Measurements from ENCODE around the gene ZNHIT6.

ZNHIT6 gene

DNA sequence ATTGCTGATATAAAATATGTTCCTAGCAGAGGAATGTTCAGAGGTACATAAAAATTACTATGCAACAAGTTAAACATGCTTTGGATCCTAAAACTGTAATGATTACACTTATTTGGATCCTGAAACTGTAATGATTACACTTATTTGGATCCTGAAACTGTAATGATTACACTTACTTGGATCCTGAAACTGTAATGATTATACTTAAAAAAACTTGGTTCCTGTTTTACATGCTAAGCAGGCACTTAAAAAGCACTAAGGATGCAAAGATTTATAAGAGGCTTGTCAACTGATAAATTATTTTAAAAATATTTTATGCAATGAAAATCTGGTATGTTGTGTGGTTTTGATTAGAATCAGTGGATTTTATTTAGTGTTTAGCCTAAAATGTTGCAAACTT, 47.7 kb downstream of the ZNHIT6 start:
- CTCF ChIA-PET: interaction anchor here (1.1 kb wide), 1 partner anchor 9 kb away, joined by 3 read pairs; no protein-coding TSS in a partner anchor
- Histone ChIP-seq H3K4me1 (ENCODE audit: control insufficient read depth, insufficient read depth, low read length) (peaks cover 3% of the 10 kb centered on the region; the same call in 1 of the 2 replicates), H3K9me3 (ENCODE audit: control insufficient read depth, insufficient read depth, low read depth, low read length) (no peaks in the 10 kb centered on the region), H3K4me3 (ENCODE audit: low read depth, low read length) (no peak overlapping the region), H3K27ac (ENCODE audit: extremely low read depth, low read depth, low read length) (no peak overlapping the region), H3K36me3 (ENCODE audit: control insufficient read depth in 2 of 2, insufficient read depth in 1 of 2, low read length in 2 of 2) (peaks cover 0 to 4% of the 10 kb centered on the region in 2 experiments; a peak in 2 of 3 replicates)
- TF ChIP-seq ZNF555 (tag by site-specific recombination; conservative IDR thresholded peaks at IDR 0.05) (no peak), ZNF394 (tag by site-specific recombination; IDR thresholded peaks at IDR 0.05; ENCODE audit: borderline replicate concordance) (no peak), ZNF501 (tag by site-specific recombination; IDR thresholded peaks at IDR 0.05) (no peak), ZNF404 (tag by site-specific recombination; IDR thresholded peaks at IDR 0.05) (no peak), ZNF112 (tag by site-specific recombination; IDR thresholded peaks at IDR 0.05) (no peak), ZNF211 (tag by site-specific recombination; IDR thresholded peaks at IDR 0.05; ENCODE audit: low read depth) (no peak), ZNF549 (tag by site-specific recombination; IDR thresholded peaks at IDR 0.05) (no peak), GFI1B (tag by site-specific recombination; IDR thresholded peaks at IDR 0.05) (no peak), ZNF184 (tag by site-specific recombination; IDR thresholded peaks at IDR 0.05) (no peak), ZFP37 (tag by site-specific recombination; IDR thresholded peaks at IDR 0.05) (no peak), ZFP69B (tag by site-specific recombination; IDR thresholded peaks at IDR 0.05) (no peak), BCL11A (tag by site-specific recombination; IDR thresholded peaks at IDR 0.05; ENCODE audit: low read depth) (no peak), ZSCAN16 (tag by site-specific recombination; IDR thresholded peaks at IDR 0.05) (no peak), ZIC2 (tag by site-specific recombination; IDR thresholded peaks at IDR 0.05) (no peak)
- TF ChIP-seq, protein P1, sequence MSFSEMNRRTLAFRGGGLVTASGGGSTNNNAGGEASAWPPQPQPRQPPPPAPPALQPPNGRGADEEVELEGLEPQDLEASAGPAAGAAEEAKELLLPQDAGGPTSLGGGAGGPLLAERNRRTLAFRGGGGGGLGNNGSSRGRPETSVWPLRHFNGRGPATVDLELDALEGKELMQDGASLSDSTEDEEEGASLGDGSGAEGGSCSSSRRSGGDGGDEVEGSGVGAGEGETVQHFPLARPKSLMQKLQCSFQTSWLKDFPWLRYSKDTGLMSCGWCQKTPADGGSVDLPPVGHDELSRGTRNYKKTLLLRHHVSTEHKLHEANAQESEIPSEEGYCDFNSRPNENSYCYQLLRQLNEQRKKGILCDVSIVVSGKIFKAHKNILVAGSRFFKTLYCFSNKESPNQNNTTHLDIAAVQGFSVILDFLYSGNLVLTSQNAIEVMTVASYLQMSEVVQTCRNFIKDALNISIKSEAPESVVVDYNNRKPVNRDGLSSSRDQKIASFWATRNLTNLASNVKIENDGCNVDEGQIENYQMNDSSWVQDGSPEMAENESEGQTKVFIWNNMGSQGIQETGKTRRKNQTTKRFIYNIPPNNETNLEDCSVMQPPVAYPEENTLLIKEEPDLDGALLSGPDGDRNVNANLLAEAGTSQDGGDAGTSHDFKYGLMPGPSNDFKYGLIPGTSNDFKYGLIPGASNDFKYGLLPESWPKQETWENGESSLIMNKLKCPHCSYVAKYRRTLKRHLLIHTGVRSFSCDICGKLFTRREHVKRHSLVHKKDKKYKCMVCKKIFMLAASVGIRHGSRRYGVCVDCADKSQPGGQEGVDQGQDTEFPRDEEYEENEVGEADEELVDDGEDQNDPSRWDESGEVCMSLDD (tag by site-specific recombination; IDR thresholded peaks at IDR 0.05): no peak
- TF ChIP-seq, protein P2, sequence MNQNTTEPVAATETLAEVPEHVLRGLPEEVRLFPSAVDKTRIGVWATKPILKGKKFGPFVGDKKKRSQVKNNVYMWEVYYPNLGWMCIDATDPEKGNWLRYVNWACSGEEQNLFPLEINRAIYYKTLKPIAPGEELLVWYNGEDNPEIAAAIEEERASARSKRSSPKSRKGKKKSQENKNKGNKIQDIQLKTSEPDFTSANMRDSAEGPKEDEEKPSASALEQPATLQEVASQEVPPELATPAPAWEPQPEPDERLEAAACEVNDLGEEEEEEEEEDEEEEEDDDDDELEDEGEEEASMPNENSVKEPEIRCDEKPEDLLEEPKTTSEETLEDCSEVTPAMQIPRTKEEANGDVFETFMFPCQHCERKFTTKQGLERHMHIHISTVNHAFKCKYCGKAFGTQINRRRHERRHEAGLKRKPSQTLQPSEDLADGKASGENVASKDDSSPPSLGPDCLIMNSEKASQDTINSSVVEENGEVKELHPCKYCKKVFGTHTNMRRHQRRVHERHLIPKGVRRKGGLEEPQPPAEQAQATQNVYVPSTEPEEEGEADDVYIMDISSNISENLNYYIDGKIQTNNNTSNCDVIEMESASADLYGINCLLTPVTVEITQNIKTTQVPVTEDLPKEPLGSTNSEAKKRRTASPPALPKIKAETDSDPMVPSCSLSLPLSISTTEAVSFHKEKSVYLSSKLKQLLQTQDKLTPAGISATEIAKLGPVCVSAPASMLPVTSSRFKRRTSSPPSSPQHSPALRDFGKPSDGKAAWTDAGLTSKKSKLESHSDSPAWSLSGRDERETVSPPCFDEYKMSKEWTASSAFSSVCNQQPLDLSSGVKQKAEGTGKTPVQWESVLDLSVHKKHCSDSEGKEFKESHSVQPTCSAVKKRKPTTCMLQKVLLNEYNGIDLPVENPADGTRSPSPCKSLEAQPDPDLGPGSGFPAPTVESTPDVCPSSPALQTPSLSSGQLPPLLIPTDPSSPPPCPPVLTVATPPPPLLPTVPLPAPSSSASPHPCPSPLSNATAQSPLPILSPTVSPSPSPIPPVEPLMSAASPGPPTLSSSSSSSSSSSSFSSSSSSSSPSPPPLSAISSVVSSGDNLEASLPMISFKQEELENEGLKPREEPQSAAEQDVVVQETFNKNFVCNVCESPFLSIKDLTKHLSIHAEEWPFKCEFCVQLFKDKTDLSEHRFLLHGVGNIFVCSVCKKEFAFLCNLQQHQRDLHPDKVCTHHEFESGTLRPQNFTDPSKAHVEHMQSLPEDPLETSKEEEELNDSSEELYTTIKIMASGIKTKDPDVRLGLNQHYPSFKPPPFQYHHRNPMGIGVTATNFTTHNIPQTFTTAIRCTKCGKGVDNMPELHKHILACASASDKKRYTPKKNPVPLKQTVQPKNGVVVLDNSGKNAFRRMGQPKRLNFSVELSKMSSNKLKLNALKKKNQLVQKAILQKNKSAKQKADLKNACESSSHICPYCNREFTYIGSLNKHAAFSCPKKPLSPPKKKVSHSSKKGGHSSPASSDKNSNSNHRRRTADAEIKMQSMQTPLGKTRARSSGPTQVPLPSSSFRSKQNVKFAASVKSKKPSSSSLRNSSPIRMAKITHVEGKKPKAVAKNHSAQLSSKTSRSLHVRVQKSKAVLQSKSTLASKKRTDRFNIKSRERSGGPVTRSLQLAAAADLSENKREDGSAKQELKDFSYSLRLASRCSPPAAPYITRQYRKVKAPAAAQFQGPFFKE (tag by site-specific recombination; IDR thresholded peaks at IDR 0.05; ENCODE audit: borderline replicate concordance): no peak
- TF ChIP-seq, protein P3, sequence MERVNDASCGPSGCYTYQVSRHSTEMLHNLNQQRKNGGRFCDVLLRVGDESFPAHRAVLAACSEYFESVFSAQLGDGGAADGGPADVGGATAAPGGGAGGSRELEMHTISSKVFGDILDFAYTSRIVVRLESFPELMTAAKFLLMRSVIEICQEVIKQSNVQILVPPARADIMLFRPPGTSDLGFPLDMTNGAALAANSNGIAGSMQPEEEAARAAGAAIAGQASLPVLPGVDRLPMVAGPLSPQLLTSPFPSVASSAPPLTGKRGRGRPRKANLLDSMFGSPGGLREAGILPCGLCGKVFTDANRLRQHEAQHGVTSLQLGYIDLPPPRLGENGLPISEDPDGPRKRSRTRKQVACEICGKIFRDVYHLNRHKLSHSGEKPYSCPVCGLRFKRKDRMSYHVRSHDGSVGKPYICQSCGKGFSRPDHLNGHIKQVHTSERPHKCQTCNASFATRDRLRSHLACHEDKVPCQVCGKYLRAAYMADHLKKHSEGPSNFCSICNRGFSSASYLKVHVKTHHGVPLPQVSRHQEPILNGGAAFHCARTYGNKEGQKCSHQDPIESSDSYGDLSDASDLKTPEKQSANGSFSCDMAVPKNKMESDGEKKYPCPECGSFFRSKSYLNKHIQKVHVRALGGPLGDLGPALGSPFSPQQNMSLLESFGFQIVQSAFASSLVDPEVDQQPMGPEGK (tag by site-specific recombination; IDR thresholded peaks at IDR 0.05): no peak
- TF ChIP-seq, protein P4, sequence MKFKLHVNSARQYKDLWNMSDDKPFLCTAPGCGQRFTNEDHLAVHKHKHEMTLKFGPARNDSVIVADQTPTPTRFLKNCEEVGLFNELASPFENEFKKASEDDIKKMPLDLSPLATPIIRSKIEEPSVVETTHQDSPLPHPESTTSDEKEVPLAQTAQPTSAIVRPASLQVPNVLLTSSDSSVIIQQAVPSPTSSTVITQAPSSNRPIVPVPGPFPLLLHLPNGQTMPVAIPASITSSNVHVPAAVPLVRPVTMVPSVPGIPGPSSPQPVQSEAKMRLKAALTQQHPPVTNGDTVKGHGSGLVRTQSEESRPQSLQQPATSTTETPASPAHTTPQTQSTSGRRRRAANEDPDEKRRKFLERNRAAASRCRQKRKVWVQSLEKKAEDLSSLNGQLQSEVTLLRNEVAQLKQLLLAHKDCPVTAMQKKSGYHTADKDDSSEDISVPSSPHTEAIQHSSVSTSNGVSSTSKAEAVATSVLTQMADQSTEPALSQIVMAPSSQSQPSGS (tag by site-specific recombination; IDR thresholded peaks at IDR 0.05; ENCODE audit: low read depth): no peak
- TF ChIP-seq, protein P5, sequence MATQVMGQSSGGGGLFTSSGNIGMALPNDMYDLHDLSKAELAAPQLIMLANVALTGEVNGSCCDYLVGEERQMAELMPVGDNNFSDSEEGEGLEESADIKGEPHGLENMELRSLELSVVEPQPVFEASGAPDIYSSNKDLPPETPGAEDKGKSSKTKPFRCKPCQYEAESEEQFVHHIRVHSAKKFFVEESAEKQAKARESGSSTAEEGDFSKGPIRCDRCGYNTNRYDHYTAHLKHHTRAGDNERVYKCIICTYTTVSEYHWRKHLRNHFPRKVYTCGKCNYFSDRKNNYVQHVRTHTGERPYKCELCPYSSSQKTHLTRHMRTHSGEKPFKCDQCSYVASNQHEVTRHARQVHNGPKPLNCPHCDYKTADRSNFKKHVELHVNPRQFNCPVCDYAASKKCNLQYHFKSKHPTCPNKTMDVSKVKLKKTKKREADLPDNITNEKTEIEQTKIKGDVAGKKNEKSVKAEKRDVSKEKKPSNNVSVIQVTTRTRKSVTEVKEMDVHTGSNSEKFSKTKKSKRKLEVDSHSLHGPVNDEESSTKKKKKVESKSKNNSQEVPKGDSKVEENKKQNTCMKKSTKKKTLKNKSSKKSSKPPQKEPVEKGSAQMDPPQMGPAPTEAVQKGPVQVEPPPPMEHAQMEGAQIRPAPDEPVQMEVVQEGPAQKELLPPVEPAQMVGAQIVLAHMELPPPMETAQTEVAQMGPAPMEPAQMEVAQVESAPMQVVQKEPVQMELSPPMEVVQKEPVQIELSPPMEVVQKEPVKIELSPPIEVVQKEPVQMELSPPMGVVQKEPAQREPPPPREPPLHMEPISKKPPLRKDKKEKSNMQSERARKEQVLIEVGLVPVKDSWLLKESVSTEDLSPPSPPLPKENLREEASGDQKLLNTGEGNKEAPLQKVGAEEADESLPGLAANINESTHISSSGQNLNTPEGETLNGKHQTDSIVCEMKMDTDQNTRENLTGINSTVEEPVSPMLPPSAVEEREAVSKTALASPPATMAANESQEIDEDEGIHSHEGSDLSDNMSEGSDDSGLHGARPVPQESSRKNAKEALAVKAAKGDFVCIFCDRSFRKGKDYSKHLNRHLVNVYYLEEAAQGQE (tag by site-specific recombination; IDR thresholded peaks at IDR 0.05): no peak
- TF ChIP-seq, protein P6, sequence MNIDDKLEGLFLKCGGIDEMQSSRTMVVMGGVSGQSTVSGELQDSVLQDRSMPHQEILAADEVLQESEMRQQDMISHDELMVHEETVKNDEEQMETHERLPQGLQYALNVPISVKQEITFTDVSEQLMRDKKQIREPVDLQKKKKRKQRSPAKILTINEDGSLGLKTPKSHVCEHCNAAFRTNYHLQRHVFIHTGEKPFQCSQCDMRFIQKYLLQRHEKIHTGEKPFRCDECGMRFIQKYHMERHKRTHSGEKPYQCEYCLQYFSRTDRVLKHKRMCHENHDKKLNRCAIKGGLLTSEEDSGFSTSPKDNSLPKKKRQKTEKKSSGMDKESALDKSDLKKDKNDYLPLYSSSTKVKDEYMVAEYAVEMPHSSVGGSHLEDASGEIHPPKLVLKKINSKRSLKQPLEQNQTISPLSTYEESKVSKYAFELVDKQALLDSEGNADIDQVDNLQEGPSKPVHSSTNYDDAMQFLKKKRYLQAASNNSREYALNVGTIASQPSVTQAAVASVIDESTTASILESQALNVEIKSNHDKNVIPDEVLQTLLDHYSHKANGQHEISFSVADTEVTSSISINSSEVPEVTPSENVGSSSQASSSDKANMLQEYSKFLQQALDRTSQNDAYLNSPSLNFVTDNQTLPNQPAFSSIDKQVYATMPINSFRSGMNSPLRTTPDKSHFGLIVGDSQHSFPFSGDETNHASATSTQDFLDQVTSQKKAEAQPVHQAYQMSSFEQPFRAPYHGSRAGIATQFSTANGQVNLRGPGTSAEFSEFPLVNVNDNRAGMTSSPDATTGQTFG (tag by site-specific recombination; IDR thresholded peaks at IDR 0.05; ENCODE audit: borderline replicate concordance): no peak
- POLR2A ChIA-PET: no interaction called here
